GM12892 (cell line): ENCODE measurements around the gene PIM1.
"Not testable (repeated sequence)": the region's sequence is repeated elsewhere in the genome, so short reads cannot be mapped to it uniquely, and the experiment has no call there.

Experiments used
- POLR2A ChIP-seq: IDR thresholded peaks from 2 replicates; pipeline ENCODE4 v1.6.1; 2011; ENCODE audit warnings: low read depth, low read length, control low read depth
- POLR2AphosphoS5 ChIP-seq: IDR thresholded peaks from 2 replicates; pipeline ENCODE4 v1.6.1; 2011; ENCODE audit warnings: low read depth, low read length, control low read depth

DNA sequence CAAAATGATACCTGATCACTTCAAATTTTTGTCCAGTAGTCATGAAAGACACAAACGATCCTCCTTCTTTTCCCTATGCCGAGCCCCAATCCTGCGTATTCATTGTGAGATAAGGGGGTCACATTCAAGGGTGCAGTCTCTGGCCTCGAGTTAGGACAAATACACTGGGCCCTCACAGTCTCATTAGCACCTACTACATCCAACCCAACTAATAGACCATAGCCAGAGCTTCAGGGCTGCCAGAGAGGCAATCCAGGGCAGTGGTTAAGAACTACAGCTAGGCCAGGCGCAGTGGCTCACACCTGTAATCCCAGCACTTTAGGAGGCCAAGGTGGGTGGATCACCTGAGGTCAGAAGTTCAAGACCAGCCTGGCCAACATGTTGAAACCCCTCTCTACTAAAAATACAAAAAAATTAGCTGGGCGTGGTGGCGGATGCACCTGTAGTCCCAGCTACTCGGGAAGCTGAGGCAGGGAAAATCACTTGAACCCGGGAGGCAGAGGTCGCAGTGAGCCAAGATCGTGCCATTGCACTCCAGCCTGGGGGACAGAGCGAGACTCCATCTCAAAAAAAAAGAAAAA, 41.0 kb upstream of the PIM1 start:
- not testable (repeated sequence) for TF ChIP-seq POLR2A, POLR2AphosphoS5
